Ishikawa (cell line): ENCODE data around the gene OXA1L.

ENCODE experiments used
- CEBPB ChIP-seq: IDR thresholded peaks from 2 replicates; pipeline ENCODE4 v1.6.1; 2012
- CREB1 ChIP-seq: IDR thresholded peaks from 2 replicates; pipeline ENCODE4 v1.6.1; 2012; ENCODE audit warnings: low read depth
- EGR1 ChIP-seq: IDR thresholded peaks from 2 replicates; pipeline ENCODE4 v1.6.1; 2012
- EP300 ChIP-seq: IDR thresholded peaks from 2 replicates; pipeline ENCODE4 v1.6.1; 2012; ENCODE audit warnings: borderline replicate concordance
- FOXM1 ChIP-seq: IDR thresholded peaks from 2 replicates; pipeline ENCODE4 v1.6.1; 2012; ENCODE audit warnings: low read depth, borderline replicate concordance
- NFIC ChIP-seq: IDR thresholded peaks from 2 replicates; pipeline ENCODE4 v1.6.1; 2012
- RAD21 ChIP-seq: IDR thresholded peaks from 2 replicates; pipeline ENCODE4 v1.6.1; 2012; ENCODE audit warnings: low read depth
- REST ChIP-seq: IDR thresholded peaks from 2 replicates; pipeline ENCODE4 v1.6.1; 2012; ENCODE audit warnings: low read depth, mild to moderate bottlenecking
- TAF1 ChIP-seq: IDR thresholded peaks from 2 replicates; pipeline ENCODE4 v1.6.1; 2012; ENCODE audit warnings: low read depth, mild to moderate bottlenecking
- TEAD4 ChIP-seq: IDR thresholded peaks from 2 replicates; pipeline ENCODE4 v1.6.1; 2012
- YY1 ChIP-seq: IDR thresholded peaks from 2 replicates; pipeline ENCODE4 v1.6.1; 2012; ENCODE audit warnings: low read depth
- ZBTB7A ChIP-seq: IDR thresholded peaks from 2 replicates; pipeline ENCODE4 v1.6.1; 2012; ENCODE audit warnings: low read depth
- TF ChIP-seq, protein P1 (sequence below): IDR thresholded peaks from 2 replicates; pipeline ENCODE4 v1.6.1; 2012
- TF ChIP-seq, protein P2 (sequence below): IDR thresholded peaks from 2 replicates; pipeline ENCODE4 v1.6.1; 2012

DNA sequence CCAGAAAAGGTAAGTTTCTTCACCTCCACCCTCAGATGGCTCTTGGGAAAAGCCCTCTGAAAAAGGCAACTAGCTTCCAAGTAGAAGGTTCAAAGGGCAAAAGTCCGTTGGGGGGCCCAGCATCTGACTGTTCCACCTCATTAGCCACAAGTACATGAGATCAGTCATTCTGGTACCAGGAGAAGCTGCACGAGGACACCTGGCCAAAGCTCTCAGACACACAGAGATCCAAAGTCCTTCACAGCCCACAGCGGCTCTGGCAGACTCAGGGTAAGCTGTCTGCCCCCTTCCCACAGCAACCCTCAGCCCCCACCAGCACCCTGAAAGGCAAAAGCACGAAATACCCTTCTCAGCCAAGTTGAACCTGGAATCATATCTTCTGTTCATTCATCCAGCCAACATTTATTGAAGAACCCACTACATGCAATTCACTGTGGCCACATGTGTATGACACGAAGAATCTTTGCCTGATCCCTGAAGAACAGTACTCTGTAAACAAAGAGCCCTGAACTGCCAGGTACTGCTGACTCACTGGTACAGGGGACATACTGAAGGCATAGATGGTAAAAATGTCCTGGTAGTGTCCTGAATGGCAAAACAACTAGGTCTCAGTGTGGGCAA is 29.7 kb downstream of the OXA1L start:
- TF ChIP-seq TEAD4 (no peak), ZBTB7A (no peak), EP300 (no peak), REST (no peak), YY1 (no peak), EGR1 (no peak), CEBPB (no peak), NFIC (no peak), RAD21 (no peak), CREB1 (no peak), TAF1 (no peak), FOXM1 (no peak)
- TF ChIP-seq, protein P1, sequence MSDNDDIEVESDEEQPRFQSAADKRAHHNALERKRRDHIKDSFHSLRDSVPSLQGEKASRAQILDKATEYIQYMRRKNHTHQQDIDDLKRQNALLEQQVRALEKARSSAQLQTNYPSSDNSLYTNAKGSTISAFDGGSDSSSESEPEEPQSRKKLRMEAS, result no peak
- TF ChIP-seq, protein P2, sequence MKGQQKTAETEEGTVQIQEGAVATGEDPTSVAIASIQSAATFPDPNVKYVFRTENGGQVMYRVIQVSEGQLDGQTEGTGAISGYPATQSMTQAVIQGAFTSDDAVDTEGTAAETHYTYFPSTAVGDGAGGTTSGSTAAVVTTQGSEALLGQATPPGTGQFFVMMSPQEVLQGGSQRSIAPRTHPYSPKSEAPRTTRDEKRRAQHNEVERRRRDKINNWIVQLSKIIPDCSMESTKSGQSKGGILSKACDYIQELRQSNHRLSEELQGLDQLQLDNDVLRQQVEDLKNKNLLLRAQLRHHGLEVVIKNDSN, result no peak
